Dedifferentiated amniotic fluid mesenchymal stem cell (primary cell): ENCODE data around the gene TPD52L2.
"Not testable (repeated sequence)": the region's sequence is repeated elsewhere in the genome, so short reads cannot be mapped to it uniquely, and the experiment has no call there.

ENCODE experiments used
- DNase-seq: peaks from one replicate; pipeline ENCODE4 v3.0.0-alpha.2; 2016; ENCODE audit errors: extremely low spot score

The TPD52L2 gene

GRCh38 chr20:63855363-63856097, 9.5 kb upstream of the TPD52L2 start:
- no peak for DNase-seq

- no peak for DNase-seq
These were observed 9.0 kb upstream of the TPD52L2 start for GRCh38 chr20:63856098-63856511.

GRCh38 chr20:63857764-63858392, 7.2 kb upstream of the TPD52L2 start:
- DNase-seq = no peak

GRCh38 chr20:63858393-63859165, 6.5 kb upstream of the TPD52L2 start:
- DNase-seq = no peak

- no peak for DNase-seq
These were observed 5.8 kb upstream of the TPD52L2 start for GRCh38 chr20:63859166-63859699.

- DNase-seq = no peak
These were observed 4.6 kb upstream of the TPD52L2 start for GRCh38 chr20:63860325-63861051.

GRCh38 chr20:63861365-63861934, 3.6 kb upstream of the TPD52L2 start, which contains the start of gene ABHD16B:
TSS of gene ABHD16B (plus strand) at chr20:63861498. CDS start at chr20:63861541, 43 bp downstream.
- no peak for DNase-seq

- DNase-seq = no peak
These were observed 2.8 kb upstream of the TPD52L2 start for GRCh38 chr20:63861981-63862901.

GRCh38 chr20:63863021-63863797, 1.9 kb upstream of the TPD52L2 start:
- no peak for DNase-seq

- DNase-seq = peak; percentile 46
These were observed 1.1 kb upstream of the TPD52L2 start for GRCh38 chr20:63863798-63864544.

GRCh38 chr20:63864545-63864977, 509 bp upstream of the TPD52L2 start:
- DNase-seq = no peak

- not testable (repeated sequence) for DNase-seq
These were observed 2.0 kb downstream of the TPD52L2 start for GRCh38 chr20:63867042-63867441.

- no peak for DNase-seq
These were observed 3.2 kb downstream of the TPD52L2 start for GRCh38 chr20:63868264-63868663.

GRCh38 chr20:63873477-63873971, 8.5 kb downstream of the TPD52L2 start:
- DNase-seq = no peak

- DNase-seq = not testable (repeated sequence)
These were observed 9.2 kb downstream of the TPD52L2 start for GRCh38 chr20:63874241-63874640.

GRCh38 chr20:63876489-63877036, 11.5 kb downstream of the TPD52L2 start:
- no peak for DNase-seq

- DNase-seq = no peak
These were observed 12.8 kb downstream of the TPD52L2 start for GRCh38 chr20:63877755-63878470.
